ENCODE data around the gene THADA. TPM values are rescaled to one million over a fixed set of nuclear protein-coding genes. Genes with fewer than 3 reads are reported as not detected.
"Not testable (repeated sequence)": the region's sequence is repeated elsewhere in the genome, so short reads cannot be mapped to it uniquely, and the experiment has no call there.

The THADA gene
- total RNA-seq, 1 donor from 2014 or later, result 32.6 TPM

- FAIRE-seq, result no peak
Measured at GRCh38 chr2:43293744-43294695, 301.8 kb downstream of the THADA start.

GRCh38 chr2:43292851-43293743 is 302.7 kb downstream of the THADA start:
- no peak for DNase-seq (ENCODE audit: low spot score in 2 of 2)
- no peak for FAIRE-seq

More at GRCh38 chr2:43293744-43294695, 301.8 kb downstream of the THADA start:
- peak in 1 of 2 donors; percentile 36 for DNase-seq (ENCODE audit: low spot score in 2 of 2)

- FAIRE-seq (no peak), DNase-seq (ENCODE audit: low spot score in 2 of 2) (no peak)
Measured at GRCh38 chr2:43292297-43292696, 303.5 kb downstream of the THADA start.

- FAIRE-seq (no peak), DNase-seq (ENCODE audit: low spot score in 2 of 2) (no peak)
Measured at GRCh38 chr2:43289331-43289730, 306.5 kb downstream of the THADA start.

- DNase-seq (ENCODE audit: low spot score in 2 of 2) (no peak), FAIRE-seq (no peak)
Measured at GRCh38 chr2:43288417-43289305, 307.2 kb downstream of the THADA start.

GRCh38 chr2:43285987-43286386 is 309.9 kb downstream of the THADA start:
- no peak for DNase-seq (ENCODE audit: low spot score in 2 of 2)
- FAIRE-seq, result no peak

GRCh38 chr2:43284967-43285366 is 310.9 kb downstream of the THADA start:
- DNase-seq (ENCODE audit: low spot score in 2 of 2) (no peak), FAIRE-seq (no peak)

- FAIRE-seq; DNase-seq (ENCODE audit: low spot score in 2 of 2): not testable (repeated sequence)
Measured at GRCh38 chr2:43284347-43284746, 311.5 kb downstream of the THADA start.

- DNase-seq (ENCODE audit: low spot score in 2 of 2) (no peak), FAIRE-seq (no peak)
Measured at GRCh38 chr2:43280994-43281393, 314.8 kb downstream of the THADA start.

GRCh38 chr2:43279317-43279840 is 316.5 kb downstream of the THADA start:
- no peak for FAIRE-seq

GRCh38 chr2:43278564-43279220 is 317.1 kb downstream of the THADA start:
- DNase-seq (ENCODE audit: low spot score in 2 of 2) (no peak), FAIRE-seq (no peak)

More at GRCh38 chr2:43279317-43279840, 316.5 kb downstream of the THADA start:
- DNase-seq (ENCODE audit: low spot score in 2 of 2), result no peak

- FAIRE-seq, result no peak
- DNase-seq (ENCODE audit: low spot score in 2 of 2), result no peak
Measured at GRCh38 chr2:43276962-43277391, 318.9 kb downstream of the THADA start.

GRCh38 chr2:43276266-43276941 is 319.4 kb downstream of the THADA start:
- no peak for FAIRE-seq
- no peak for DNase-seq (ENCODE audit: low spot score in 2 of 2)

- FAIRE-seq (no peak), DNase-seq (ENCODE audit: low spot score in 2 of 2) (no peak)
Measured at GRCh38 chr2:43274721-43275120, 321.1 kb downstream of the THADA start.

- no peak for FAIRE-seq
Measured at GRCh38 chr2:43274055-43274454, 321.8 kb downstream of the THADA start.

GRCh38 chr2:43273529-43273928 is 322.3 kb downstream of the THADA start:
- FAIRE-seq, result no peak

More at GRCh38 chr2:43274055-43274454, 321.8 kb downstream of the THADA start:
- DNase-seq (ENCODE audit: low spot score in 2 of 2), result no peak

GRCh38 chr2:43270930-43271615 is 324.8 kb downstream of the THADA start:
- no peak for DNase-seq (ENCODE audit: low spot score in 2 of 2)
- no peak for FAIRE-seq

More at GRCh38 chr2:43273529-43273928, 322.3 kb downstream of the THADA start:
- DNase-seq (ENCODE audit: low spot score in 2 of 2), result no peak

- no peak for FAIRE-seq
- DNase-seq (ENCODE audit: low spot score in 2 of 2), result no peak
Measured at GRCh38 chr2:43270461-43270860, 325.4 kb downstream of the THADA start.
